B cell (primary cell): ENCODE measurements around the gene MFAP2. TPM values are rescaled to one million over a fixed set of nuclear protein-coding genes. Genes with fewer than 3 reads are reported as not detected.
"Not testable (repeated sequence)": the region's sequence is repeated elsewhere in the genome, so short reads cannot be mapped to it uniquely, and the experiment has no call there.

Source experiments
- ATAC-seq: fragments of 200-7000 bp; cut with Tn5 transposase; one replicate; pipeline ENCODE4 v1.10.0; 2021; ENCODE audit warnings: low read depth, mild to moderate bottlenecking, moderate number of reproducible peaks, moderate library complexity
- CTCF ChIA-PET: fragments of 350-600 bp; sonication (Branson Sonifier 250); formaldehyde crosslinking; loops from one replicate; lab custom pipeline; 2021; ENCODE audit warnings: antibody characterized with exemption, inconsistent platforms; lab: Charles Lee
- POLR2A ChIA-PET: fragments of 350-600 bp; sonication (Branson Sonifier 250); formaldehyde crosslinking; loops from one replicate; lab custom pipeline; 2021; ENCODE audit warnings: antibody characterized with exemption; lab: Charles Lee
- DNase-seq: peaks from one replicate; pipeline ENCODE4 v3.0.0; 2013
- H2AFZ ChIP-seq: 2 replicates; pipeline ENCODE4 v1.6.1; 2012; ENCODE audit warnings: mild to moderate bottlenecking, low read depth, low read length; ENCODE audit not compliant: insufficient read depth, poor library complexity, severe bottlenecking
- H3K27ac ChIP-seq, 2 donors: 1 replicate in 1 of 2; 2 replicates in 1 of 2; pipeline ENCODE4 v1.5.1; 2012 to 2013; ENCODE audit warnings: low read length in 2 of 2, mild to moderate bottlenecking in 2 of 2, moderate library complexity in 1 of 2
- H3K27me3 ChIP-seq, 4 experiments: fragments of 200-600 bp in 1 of 4; sonication (generic) in 1 of 4; replicated peaks in 1 of 4; 1 replicate in 2 of 4; 2 replicates in 2 of 4; pipeline versions ENCODE4 v1.6.1 to v1.7.0; 2013 to 2016; ENCODE audit warnings: low read length in 3 of 4, mild to moderate bottlenecking in 2 of 4, mixed read lengths in 1 of 4, moderate library complexity in 1 of 4; ENCODE audit not compliant: insufficient read depth in 4 of 4, control insufficient read depth in 3 of 4; ENCODE audit errors: control extremely low read depth in 1 of 4
- H3K36me3 ChIP-seq, 2 experiments: replicated peaks in 1 of 2; 1 replicate in 1 of 2; 2 replicates in 1 of 2; pipeline versions ENCODE4 v1.6.1 to v1.7.1; 2013; ENCODE audit warnings: low read length in 1 of 2; ENCODE audit not compliant: insufficient read depth in 2 of 2, control insufficient read depth in 1 of 2; ENCODE audit errors: control extremely low read depth in 1 of 2, extremely low read depth in 1 of 2
- H3K4me1 ChIP-seq, 2 donors: fragments of 200-600 bp in 1 of 2; sonication (generic) in 1 of 2; 1 replicate in 1 of 2; 2 replicates in 1 of 2; pipeline versions ENCODE4 v1.5.1 to v1.6.1; 2013 to 2017; ENCODE audit warnings: low read length in 2 of 2; ENCODE audit not compliant: control insufficient read depth in 2 of 2, insufficient read depth in 2 of 2
- H3K4me2 ChIP-seq: replicated peaks from 2 replicates; pipeline ENCODE3; 2012; ENCODE audit warnings: mild to moderate bottlenecking, low read depth, low read length; ENCODE audit not compliant: poor library complexity, severe bottlenecking
- H3K4me3 ChIP-seq, 5 experiments: fragments of 200-600 bp in 1 of 5; sonication (generic) in 1 of 5; 1 replicate in 3 of 5; 2 replicates in 2 of 5; pipeline versions ENCODE4 v1.5.1 to v1.7.0; 2011 to 2016; ENCODE audit warnings: low read length in 4 of 5, mild to moderate bottlenecking in 4 of 5, low read depth in 2 of 5, control low read depth in 1 of 5, moderate library complexity in 1 of 5; ENCODE audit not compliant: insufficient read depth in 1 of 5; ENCODE audit errors: control extremely low read depth in 1 of 5, extremely low read depth in 1 of 5
- H3K79me2 ChIP-seq: fragments of 200-600 bp; sonication (generic); one replicate; pipeline ENCODE4 v1.6.0; 2016; ENCODE audit warnings: low read length; ENCODE audit not compliant: control insufficient read depth, insufficient read depth
- H3K9ac ChIP-seq: fragments of 200-600 bp; sonication (generic); 2 replicates; pipeline ENCODE4 v1.6.1; 2017; ENCODE audit warnings: mild to moderate bottlenecking, low read length, moderate library complexity
- H3K9me3 ChIP-seq, 3 donors: one replicate each; pipeline versions ENCODE4 v1.6.1 to v1.7.1; 2013; ENCODE audit warnings: low read length in 2 of 3; ENCODE audit not compliant: control insufficient read depth in 2 of 3, insufficient read depth in 1 of 3; ENCODE audit errors: control extremely low read depth in 1 of 3
- H4K20me1 ChIP-seq: 2 replicates; pipeline ENCODE4 v1.6.0; 2012; ENCODE audit warnings: mild to moderate bottlenecking, low read length; ENCODE audit not compliant: insufficient read depth, control insufficient read depth, poor library complexity, severe bottlenecking
- H3K27ac Mint-ChIP-seq: one replicate; pipeline ENCODE4 v1.8.0; 2021; ENCODE audit warnings: mixed read lengths
- H3K27me3 Mint-ChIP-seq: one replicate; pipeline ENCODE4 v1.8.0; 2021; ENCODE audit warnings: mixed read lengths
- H3K4me1 Mint-ChIP-seq: one replicate; pipeline ENCODE4 v1.8.0; 2021; ENCODE audit warnings: mixed read lengths
- H3K4me3 Mint-ChIP-seq: one replicate; pipeline ENCODE4 v1.8.0; 2021; ENCODE audit warnings: mixed read lengths
- H3K9me3 Mint-ChIP-seq: one replicate; pipeline ENCODE4 v1.8.0; 2022; ENCODE audit warnings: mixed read lengths; ENCODE audit not compliant: insufficient read depth
- WGBS: methylation state at CpG from one replicate; pipeline ENCODE4 v1.1.5; 2013; ENCODE audit warnings: missing lambda C conversion rate; ENCODE audit not compliant: insufficient coverage; 5-methylcytosine and 5-hydroxymethylcytosine counted together
- intact Hi-C: fragments of 100-400 bp; cut with micrococcal nuclease; formaldehyde crosslinking; loops from one replicate; pipeline ENCODE4 v1.10.0; 2022
- polyA plus RNA-seq: library from polyadenylated mRNA; depleted of rRNA; stranded (reverse); fragments of >200 nt; gene quantifications from 2 replicates; pipeline ENCODE4 v1.2.3, GENCODE V29; 2012
- total RNA-seq, 2 donors: library from RNA; stranded (reverse); fragments of 120-200 nt in 1 of 2; gene quantifications; 1 replicate in 1 of 2; 2 replicates in 1 of 2; pipeline versions ENCODE4 v1.2.3 to v1.2.4, GENCODE V29; 2013 to 2022

MFAP2 gene
- total and polyA plus RNA-seq, 2 donors (not counting 1 experiment from before 2014, with no cell fraction given), result not detected

- H3K9me3 Mint-ChIP-seq, H3K27ac Mint-ChIP-seq, H3K9me3 ChIP-seq, H3K9ac ChIP-seq, H3K36me3 ChIP-seq, CTCF ChIA-PET, H3K4me2 ChIP-seq, H3K4me3 ChIP-seq, H4K20me1 ChIP-seq, H3K27me3 Mint-ChIP-seq, H3K27me3 ChIP-seq, DNase-seq, H3K79me2 ChIP-seq, intact Hi-C loops, H2AFZ ChIP-seq, H3K4me1 ChIP-seq, H3K27ac ChIP-seq, H3K4me3 Mint-ChIP-seq, POLR2A ChIA-PET, ATAC-seq, H3K4me1 Mint-ChIP-seq: not testable (repeated sequence)
- 93% methylated on average over 13 of the region's 18 CpGs for WGBS
These were observed 49.0 kb downstream of the MFAP2 start for GRCh38 chr1:16931206-16931934.

DNA sequence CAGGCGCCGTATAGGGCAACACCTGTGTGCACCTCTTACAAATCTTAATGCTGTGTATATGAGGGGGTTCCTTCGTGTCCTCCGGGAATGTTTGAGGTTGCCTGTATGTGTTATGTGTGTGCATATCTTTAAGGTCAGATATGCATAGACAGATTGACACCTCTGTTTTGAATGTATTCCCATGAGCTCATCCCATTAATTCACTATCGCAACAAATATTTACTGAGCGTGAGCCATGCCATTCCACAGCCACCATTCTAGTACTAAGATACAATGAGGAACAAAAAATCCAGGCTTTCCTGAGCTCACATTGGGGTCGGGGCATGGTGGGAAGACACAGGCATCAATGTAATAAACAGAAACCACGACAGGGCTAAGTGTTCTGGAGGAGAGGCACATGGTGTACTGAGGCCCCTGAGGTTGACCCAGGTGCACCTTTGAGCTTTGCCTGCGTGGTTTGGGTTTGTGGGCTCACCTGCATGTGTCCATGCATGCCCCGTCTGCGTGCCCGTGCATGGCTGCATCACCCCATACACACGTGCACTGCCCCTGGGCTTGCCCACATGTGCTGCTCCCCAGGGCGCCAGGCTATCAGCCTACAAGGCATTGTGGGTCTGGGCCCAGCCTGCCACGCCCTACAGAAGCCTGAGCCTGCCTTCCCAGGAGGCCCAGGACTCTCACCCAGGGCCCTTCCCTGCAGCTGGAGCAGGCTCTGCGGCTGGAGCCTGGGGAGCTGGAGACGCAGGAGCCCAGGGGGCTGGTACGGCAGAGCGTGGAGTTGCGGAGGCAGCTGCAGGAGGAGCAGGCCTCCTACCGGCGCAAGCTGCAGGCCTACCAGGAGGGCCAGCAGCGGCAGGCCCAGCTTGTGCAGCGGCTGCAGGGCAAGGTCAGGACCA, 51.0 kb downstream of the MFAP2 start:
- H3K4me2 ChIP-seq, POLR2A ChIA-PET, H3K9me3 Mint-ChIP-seq, H3K9me3 ChIP-seq, H3K4me1 ChIP-seq, H3K27me3 Mint-ChIP-seq, ATAC-seq, DNase-seq, H3K4me1 Mint-ChIP-seq, H2AFZ ChIP-seq, H3K27ac Mint-ChIP-seq, intact Hi-C loops, H3K4me3 ChIP-seq, H3K27me3 ChIP-seq, H3K4me3 Mint-ChIP-seq, H3K36me3 ChIP-seq, H3K9ac ChIP-seq, H3K27ac ChIP-seq: not testable (repeated sequence)
- 91% methylated on average over 17 of the region's 24 CpGs for WGBS
- Histone ChIP-seq H4K20me1 (peaks cover 15% of the 10 kb centered on the region), H3K79me2 (peaks cover 25% of the 10 kb centered on the region)
- CTCF ChIA-PET, result interaction anchor here (2.2 kb wide), 1 partner anchor 31 kb away, joined by 5 read pairs; no protein-coding TSS in a partner anchor
